GM12878 (cell line): ENCODE measurements around the gene MAP2K7. TPM values are rescaled to one million over a fixed set of nuclear protein-coding genes. Genes with fewer than 3 reads are reported as not detected.
"Not testable (repeated sequence)": the region's sequence is repeated elsewhere in the genome, so short reads cannot be mapped to it uniquely, and the experiment has no call there.

Experiments
- ATAC-seq: fragments of 200-7000 bp; cut with Tn5 transposase; 3 replicates; pipeline ENCODE4 v1.9.1; 2020; ENCODE audit warnings: mild to moderate bottlenecking, moderate library complexity
- BruUV-seq: library from RNA; stranded (reverse); fragments of 400-500 nt; replicated peaks from 2 replicates; lab custom pipeline; 2021; lab: Mats Ljungman, UMichigan
- CTCF ChIA-PET: fragments of 300-600 bp; sonication (Branson Sonifier 250); formaldehyde crosslinking; extraction: SDS; loops from one replicate; lab custom pipeline; 2021; ENCODE audit warnings: inconsistent platforms; lab: Yijun Ruan, JAX
- POLR2A ChIA-PET: fragments of 350-600 bp; formaldehyde crosslinking; extraction: SDS; loops from one replicate; lab custom pipeline; 2021; ENCODE audit warnings: inconsistent platforms; lab: Charles Lee
- RAD21 ChIA-PET: fragments of 300-600 bp; sonication (Branson Sonifier 250); formaldehyde crosslinking; loops from one replicate; lab custom pipeline; 2023; ENCODE audit warnings: antibody characterized with exemption; ENCODE audit not compliant: unreplicated experiment; lab: Charles Lee
- SMC1A ChIA-PET: fragments of 300-600 bp; sonication (Branson Sonifier 250); formaldehyde crosslinking; loops from one replicate; lab custom pipeline; 2023; ENCODE audit not compliant: unreplicated experiment, uncharacterized antibody; lab: Charles Lee
- DNase-seq: peaks from one replicate; pipeline ENCODE4 v3.0.0-alpha.2; 2011; ENCODE audit warnings: low read depth, low spot score
- FAIRE-seq: peaks from 3 replicates; lab custom pipeline; 2011; peaks lifted over from hg19 to GRCh38; lab: Jason Lieb, UNC
- H2AFZ ChIP-seq: 2 replicates; pipeline ENCODE4 v1.6.0; 2011; ENCODE audit warnings: low read depth, low read length, control low read depth; ENCODE audit not compliant: control insufficient read depth
- H3K27ac ChIP-seq: 2 replicates; pipeline ENCODE4 v1.5.1; 2011; ENCODE audit warnings: control low read depth; ENCODE audit not compliant: control insufficient read depth, insufficient read depth
- H3K27me3 ChIP-seq, 2 experiments: replicated peaks in 1 of 2; 2 replicates each; pipeline versions ENCODE4 v1.6.0 to v1.6.1; 2011; ENCODE audit warnings: low read length in 1 of 2; ENCODE audit not compliant: control insufficient read depth in 2 of 2, insufficient read depth in 2 of 2
- H3K36me3 ChIP-seq, 2 experiments: 2 replicates each; pipeline ENCODE4 v1.5.1; 2011; ENCODE audit warnings: low read length in 1 of 2; ENCODE audit not compliant: control insufficient read depth in 2 of 2, insufficient read depth in 2 of 2
- H3K4me1 ChIP-seq: 2 replicates; pipeline ENCODE4 v1.6.1; 2011; ENCODE audit warnings: mild to moderate bottlenecking, low read length, moderate library complexity, mixed read lengths; ENCODE audit not compliant: control insufficient read depth, insufficient read depth
- H3K4me2 ChIP-seq: 2 replicates; pipeline ENCODE4 v1.6.0; 2011; ENCODE audit warnings: control low read depth; ENCODE audit not compliant: control insufficient read depth, insufficient read depth
- H3K4me3 ChIP-seq: fragments of 200-600 bp; sonication (generic); 2 replicates; pipeline ENCODE4 v1.5.1; 2016
- H3K79me2 ChIP-seq: 2 replicates; pipeline ENCODE4 v1.6.0; 2011; ENCODE audit warnings: low read length; ENCODE audit not compliant: control insufficient read depth, insufficient read depth
- H3K9ac ChIP-seq: 2 replicates; pipeline ENCODE4 v1.8.0; 2011; ENCODE audit warnings: low read length, control low read depth, mixed read lengths; ENCODE audit not compliant: control insufficient read depth, insufficient read depth
- H3K9me3 ChIP-seq: replicated peaks from 3 replicates; pipeline ENCODE4 v1.5.1; 2011; ENCODE audit warnings: mild to moderate bottlenecking, low read length; ENCODE audit not compliant: control insufficient read depth, insufficient read depth
- H4K20me1 ChIP-seq: 2 replicates; pipeline ENCODE4 v1.6.0; 2011; ENCODE audit not compliant: control insufficient read depth, insufficient read depth
- ATF7 ChIP-seq: fragments of 450-650 bp; IDR thresholded peaks from 2 replicates; pipeline ENCODE4 v1.6.1; 2016; ENCODE audit warnings: low read depth, mild to moderate bottlenecking
- BCLAF1 ChIP-seq: fragments of 450-650 bp; IDR thresholded peaks from 2 replicates; pipeline ENCODE4 v1.6.1; 2017; ENCODE audit warnings: antibody characterized with exemption, mild to moderate bottlenecking, moderate library complexity
- CBX5 ChIP-seq: sonication (generic); IDR thresholded peaks from 2 replicates; pipeline ENCODE4 v1.6.1; 2016; ENCODE audit warnings: low read depth, moderate library complexity, mild to moderate bottlenecking, inconsistent platforms
- RB1 ChIP-seq: fragments of 450-650 bp; formaldehyde crosslinking; IDR thresholded peaks from 2 replicates; pipeline ENCODE4 v1.6.1; 2017; ENCODE audit warnings: mild to moderate bottlenecking, borderline replicate concordance
- REST ChIP-seq: IDR thresholded peaks from 2 replicates; pipeline ENCODE4 v1.6.1; 2012; ENCODE audit warnings: mild to moderate bottlenecking, low read depth, low read length
- TAF1 ChIP-seq: IDR thresholded peaks from 2 replicates; pipeline ENCODE4 v1.6.1; 2011; ENCODE audit warnings: mild to moderate bottlenecking, low read depth, low read length, borderline replicate concordance
- whole genome bisulfite sequencing: methylation state at CpG from one replicate; pipeline ENCODE4 v1.1.6; 2016; ENCODE audit warnings: low lambda C conversion rate; ENCODE audit not compliant: insufficient replicate concordance, insufficient coverage; ENCODE audit errors: missing lambda C conversion rate; 5-methylcytosine and 5-hydroxymethylcytosine counted together
- in situ Hi-C: fragments of 300-500 bp; cut with MboI; formaldehyde crosslinking; loops from 9 replicates; pipeline ENCODE4 v1.14.3; 2018; ENCODE audit warnings: mixed read lengths
- intact Hi-C: fragments of 100-400 bp; cut with micrococcal nuclease; formaldehyde crosslinking; loops from one replicate; pipeline ENCODE4 v1.14.2; 2022; ENCODE audit not compliant: unreplicated experiment
- polyA plus RNA-seq, 11 experiments: library from polyadenylated mRNA; depleted of rRNA in 4 of 11; unstranded in 6 of 11; stranded (reverse) in 5 of 11; fragments of >200 nt; fragmentation: Nextera tagmentation in 4 of 11; fragmentation: Illumina TruSeq in 1 of 11; extraction: Ambion mirVana in 4 of 11; extraction: Trizol in 1 of 11; gene quantifications; 1 replicate in 1 of 11; 2 replicates in 10 of 11; pipeline versions ENCODE4 v1.2.1 to v1.2.3, GENCODE V29; 2011 to 2016; ENCODE audit warnings: inconsistent platforms in 2 of 11, missing spikeins in 2 of 11, low read depth in 1 of 11
- total RNA-seq, 4 experiments: library from RNA; depleted of rRNA in 3 of 4; stranded (reverse); fragments of >200 nt in 3 of 4; fragmentation: Illumina TruSeq in 1 of 4; extraction: Trizol in 1 of 4; gene quantifications; 2 replicates each; pipeline versions ENCODE4 v1.2.1 to v1.2.3, GENCODE V29; 2013 to 2021

The MAP2K7 gene
- total and polyA plus RNA-seq, 10 of the 15 experiments (the other 5 are each of a cell fraction or from before 2014, with no cell fraction given): 0.34 to 32.2 (median 6.7) TPM

DNA sequence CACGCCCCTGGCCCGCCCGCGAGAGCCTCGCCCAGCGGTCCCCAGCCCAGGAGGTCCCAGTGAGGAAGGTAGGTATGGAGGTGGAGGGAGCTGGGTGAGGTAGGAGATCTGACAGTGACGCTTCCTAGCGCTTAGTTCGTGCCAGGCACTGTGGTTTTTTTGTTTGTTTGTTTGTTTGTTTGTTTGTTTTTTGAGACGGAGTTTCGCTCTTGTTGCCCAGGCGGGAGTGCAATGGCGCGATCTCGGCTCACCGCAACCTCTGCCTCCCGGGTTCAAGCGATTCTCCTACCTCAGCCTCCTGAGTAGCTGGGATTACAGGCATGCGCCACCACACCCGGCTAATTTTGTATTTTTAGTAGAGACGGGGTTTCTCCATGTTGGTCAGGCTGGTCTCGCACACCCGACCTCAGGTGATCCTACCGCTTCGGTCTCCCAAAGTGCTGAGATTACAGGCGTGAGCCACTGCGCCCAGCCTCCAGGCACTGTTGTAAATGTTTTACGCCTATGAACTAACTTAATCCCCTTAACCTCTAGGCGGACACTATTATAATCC, 14.5 kb downstream of the MAP2K7 start:
- ChIA-PET SMC1A (interaction anchor here (1.6 kb wide), 1 partner anchor 26 kb away, joined by 3 read pairs; no protein-coding TSS in a partner anchor), CTCF (interaction anchor here (1.1 to 1.2 kb wide), 2 partner anchors 11 to 26 kb away, joined by 3 to 4 read pairs; partner anchors contain the start of gene TIMM44)
- DNase-seq, POLR2A ChIA-PET, intact Hi-C loops, FAIRE-seq, H2AFZ ChIP-seq, RAD21 ChIA-PET, H3K4me3 ChIP-seq, H3K27ac ChIP-seq, in situ Hi-C loops, H3K9ac ChIP-seq, H4K20me1 ChIP-seq, ATAC-seq, H3K9me3 ChIP-seq, BruUV-seq, H3K79me2 ChIP-seq, H3K4me2 ChIP-seq, H3K36me3 ChIP-seq: not testable (repeated sequence)
- Histone ChIP-seq H3K27me3 (peaks cover 8 to 21% of the 10 kb centered on the region in 2 experiments), H3K4me1 (peaks cover 11% of the 10 kb centered on the region)
- 19% methylated on average over 29 of the region's 29 CpGs for WGBS

DNA sequence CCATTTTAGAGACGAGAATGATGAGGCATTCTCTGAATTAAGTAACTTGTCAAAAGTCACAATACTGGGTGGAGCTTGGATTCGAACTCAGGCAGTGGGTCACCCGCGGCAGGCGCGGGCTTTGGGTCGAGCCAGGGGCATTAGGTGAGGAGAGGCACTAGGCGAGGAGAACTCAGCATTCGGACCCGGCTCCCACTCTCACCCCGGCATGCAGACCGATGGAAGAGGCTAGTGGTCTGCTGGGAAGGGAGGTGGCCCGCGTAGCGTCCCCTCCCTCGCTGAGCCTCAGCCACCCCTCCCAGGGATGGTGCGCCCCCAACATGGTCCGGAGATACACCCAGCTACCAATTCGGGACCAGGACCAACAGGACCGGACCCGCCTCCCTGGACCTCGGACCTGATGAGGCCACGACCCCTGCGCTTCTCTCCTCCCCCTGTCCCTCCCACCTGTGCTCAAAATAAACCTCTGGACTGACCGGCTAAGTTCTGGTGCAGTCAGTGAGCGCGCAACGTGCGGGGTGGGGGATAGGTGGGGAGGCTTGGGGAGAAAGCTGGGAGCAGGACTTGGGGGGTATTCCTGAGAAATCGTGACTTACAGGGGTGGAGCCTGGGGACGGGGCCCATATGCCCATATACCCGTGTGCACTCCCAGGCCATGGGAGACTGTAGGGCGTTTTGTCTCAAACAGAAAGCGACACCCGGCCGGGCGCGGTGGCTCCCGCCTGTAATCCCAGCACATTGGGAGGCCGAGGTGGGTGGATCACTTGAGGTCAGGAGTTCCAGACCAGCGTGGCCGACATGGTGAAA, 15.1 kb downstream of the MAP2K7 start:
- Histone ChIP-seq H3K79me2 (no peaks in the 10 kb centered on the region), H3K4me1 (peaks cover 11% of the 10 kb centered on the region), H3K27me3 (peaks cover 8 to 21% of the 10 kb centered on the region in 2 experiments), H3K9ac (no peak overlapping the region), H4K20me1 (no peaks in the 10 kb centered on the region), H3K36me3 (no peaks in the 10 kb centered on the region; a peak in 1 of 4 replicates), H2AFZ (no peak overlapping the region), H3K4me3 (no peak overlapping the region), H3K27ac (no peak overlapping the region), H3K4me2 (peak overlapping the region; percentile 82; the same call in 1 of the 2 replicates), H3K9me3 (no peaks in the 10 kb centered on the region; the same call in 2 of the 3 replicates)
- DNase-seq (no peak), FAIRE-seq (no peak), ATAC-seq (no peak)
- in situ Hi-C loops (no loop called here), intact Hi-C loops (no loop called here)
- BruUV-seq: no TSS peak
- SMC1A ChIA-PET: interaction anchor here (1.6 kb wide), 2 partner anchors 25 kb away, joined by 3 to 7 read pairs; partner anchors contain the start of gene TIMM44
- POLR2A ChIA-PET: interaction anchor here (0.7 to 2.9 kb wide), 3 partner anchors 15 to 147 kb away, joined by 6 to 27 read pairs (median 18); partner anchors contain the start of genes MAP2K7 and TIMM44
- RAD21 ChIA-PET: interaction anchor here (1.1 to 2.5 kb wide), 4 partner anchors 10 to 350 kb away, joined by 5 to 17 read pairs (median 14); partner anchors contain the start of genes MAP2K7 and TIMM44
- WGBS: 75% methylated on average over 42 of the region's 42 CpGs
- CTCF ChIA-PET: interaction anchor here (1.1 to 3.9 kb wide), 6 partner anchors 10 to 350 kb away, joined by 3 to 32 read pairs (median 10); partner anchors contain the start of genes MAP2K7 and TIMM44
- TF ChIP-seq REST: no peak
- TF ChIP-seq CBX5: no peak
- TF ChIP-seq RB1: no peak
- no peak for TF ChIP-seq BCLAF1
- TF ChIP-seq ATF7: no peak
- TF ChIP-seq TAF1: no peak
